GM12865 (cell line): ENCODE results near the gene SPINK2.

Experiments used
- DNase-seq: peaks from one replicate; pipeline ENCODE4 v3.0.0; 2010; ENCODE audit warnings: low read depth
- H3K4me3 ChIP-seq: 2 replicates; pipeline ENCODE4 v1.5.1; 2011; ENCODE audit warnings: mild to moderate bottlenecking, low read depth, low read length, control low read depth
- TF ChIP-seq, protein P1 (sequence below): IDR thresholded peaks from 2 replicates; pipeline ENCODE4 v1.5.1; 2011; ENCODE audit warnings: low read length, control low read depth, low read depth, inconsistent platforms; ENCODE audit not compliant: insufficient read depth; ENCODE audit errors: missing control alignments

The SPINK2 gene

DNA sequence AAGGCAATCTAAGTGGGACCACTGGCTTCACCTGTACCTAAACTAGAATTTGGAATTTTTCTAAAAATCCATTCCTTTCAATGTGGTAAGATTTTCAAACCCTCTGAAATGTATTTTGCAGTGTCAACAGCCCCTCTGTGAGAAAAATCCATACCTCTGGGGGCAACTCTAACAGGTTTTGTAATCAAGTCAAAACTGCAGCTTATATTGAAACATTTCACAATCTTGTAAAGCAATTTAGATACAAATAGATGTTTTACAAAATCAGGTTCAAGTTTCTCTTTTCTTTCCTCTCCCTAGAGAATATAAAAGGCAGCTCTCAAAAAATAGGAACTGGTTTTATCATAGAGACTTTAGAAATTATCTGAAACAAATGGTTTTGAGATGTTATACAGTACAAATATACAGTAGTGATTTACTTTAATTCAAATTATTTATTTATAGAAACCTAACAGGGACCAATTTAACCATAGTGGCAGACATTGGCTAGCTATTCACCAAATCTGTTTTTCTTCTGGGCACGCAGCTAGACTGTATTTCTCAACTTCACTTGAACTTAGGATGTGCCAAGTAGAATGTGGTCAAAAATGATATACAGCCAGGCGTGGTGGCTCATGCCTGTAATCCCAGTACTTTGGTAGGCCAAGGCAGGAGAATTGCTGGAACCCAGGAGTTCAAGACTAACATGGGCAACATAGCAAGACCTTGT is 36.3 kb upstream of the SPINK2 start:
- TF ChIP-seq, protein P1, sequence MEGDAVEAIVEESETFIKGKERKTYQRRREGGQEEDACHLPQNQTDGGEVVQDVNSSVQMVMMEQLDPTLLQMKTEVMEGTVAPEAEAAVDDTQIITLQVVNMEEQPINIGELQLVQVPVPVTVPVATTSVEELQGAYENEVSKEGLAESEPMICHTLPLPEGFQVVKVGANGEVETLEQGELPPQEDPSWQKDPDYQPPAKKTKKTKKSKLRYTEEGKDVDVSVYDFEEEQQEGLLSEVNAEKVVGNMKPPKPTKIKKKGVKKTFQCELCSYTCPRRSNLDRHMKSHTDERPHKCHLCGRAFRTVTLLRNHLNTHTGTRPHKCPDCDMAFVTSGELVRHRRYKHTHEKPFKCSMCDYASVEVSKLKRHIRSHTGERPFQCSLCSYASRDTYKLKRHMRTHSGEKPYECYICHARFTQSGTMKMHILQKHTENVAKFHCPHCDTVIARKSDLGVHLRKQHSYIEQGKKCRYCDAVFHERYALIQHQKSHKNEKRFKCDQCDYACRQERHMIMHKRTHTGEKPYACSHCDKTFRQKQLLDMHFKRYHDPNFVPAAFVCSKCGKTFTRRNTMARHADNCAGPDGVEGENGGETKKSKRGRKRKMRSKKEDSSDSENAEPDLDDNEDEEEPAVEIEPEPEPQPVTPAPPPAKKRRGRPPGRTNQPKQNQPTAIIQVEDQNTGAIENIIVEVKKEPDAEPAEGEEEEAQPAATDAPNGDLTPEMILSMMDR: no peak
- no peak overlapping the region for H3K4me3 ChIP-seq
- DNase-seq: no peak

DNA sequence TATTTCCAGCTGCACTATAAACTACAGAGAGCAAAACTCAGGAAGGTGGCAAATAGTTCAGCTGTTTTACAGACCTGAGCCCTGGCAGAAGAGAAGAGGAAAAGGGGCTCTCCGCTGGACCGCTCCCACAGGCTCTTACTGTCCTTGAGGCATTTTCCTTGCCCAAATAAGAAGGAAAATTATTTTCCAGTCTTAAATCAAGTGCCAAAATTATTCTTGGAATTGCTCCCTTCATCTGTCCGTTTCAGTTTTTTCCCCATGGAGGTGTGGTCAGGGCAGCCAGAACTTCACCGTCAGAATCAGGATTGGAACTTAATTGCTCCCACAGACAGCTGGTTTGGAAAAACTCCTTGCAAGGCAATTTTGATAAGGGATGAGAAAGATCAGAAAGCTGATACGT is 35.2 kb upstream of the SPINK2 start:
- no peak for DNase-seq
- TF ChIP-seq, protein P1: no peak
- no peak overlapping the region for H3K4me3 ChIP-seq

DNA sequence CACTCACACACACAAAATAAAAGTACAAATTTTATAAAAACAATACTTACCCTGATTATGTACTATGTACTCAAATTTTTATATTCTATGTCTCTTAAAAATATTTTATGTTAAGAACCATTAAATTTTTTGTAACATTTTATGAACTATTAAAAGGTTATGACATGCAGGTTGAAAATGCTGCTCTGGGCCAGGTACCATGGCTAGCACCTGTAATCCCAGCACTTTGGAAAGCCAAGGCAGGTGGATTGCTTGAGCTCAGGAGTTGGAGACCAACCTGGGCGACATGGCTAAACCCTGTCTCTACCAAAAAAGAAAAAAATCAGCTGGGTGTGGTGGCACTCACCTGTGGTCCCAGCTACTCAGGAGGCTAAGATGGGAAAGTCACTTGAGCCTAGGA is 29.4 kb upstream of the SPINK2 start:
- no peak for DNase-seq
- TF ChIP-seq, protein P1: no peak
- H3K4me3 ChIP-seq: no peak overlapping the region

DNA sequence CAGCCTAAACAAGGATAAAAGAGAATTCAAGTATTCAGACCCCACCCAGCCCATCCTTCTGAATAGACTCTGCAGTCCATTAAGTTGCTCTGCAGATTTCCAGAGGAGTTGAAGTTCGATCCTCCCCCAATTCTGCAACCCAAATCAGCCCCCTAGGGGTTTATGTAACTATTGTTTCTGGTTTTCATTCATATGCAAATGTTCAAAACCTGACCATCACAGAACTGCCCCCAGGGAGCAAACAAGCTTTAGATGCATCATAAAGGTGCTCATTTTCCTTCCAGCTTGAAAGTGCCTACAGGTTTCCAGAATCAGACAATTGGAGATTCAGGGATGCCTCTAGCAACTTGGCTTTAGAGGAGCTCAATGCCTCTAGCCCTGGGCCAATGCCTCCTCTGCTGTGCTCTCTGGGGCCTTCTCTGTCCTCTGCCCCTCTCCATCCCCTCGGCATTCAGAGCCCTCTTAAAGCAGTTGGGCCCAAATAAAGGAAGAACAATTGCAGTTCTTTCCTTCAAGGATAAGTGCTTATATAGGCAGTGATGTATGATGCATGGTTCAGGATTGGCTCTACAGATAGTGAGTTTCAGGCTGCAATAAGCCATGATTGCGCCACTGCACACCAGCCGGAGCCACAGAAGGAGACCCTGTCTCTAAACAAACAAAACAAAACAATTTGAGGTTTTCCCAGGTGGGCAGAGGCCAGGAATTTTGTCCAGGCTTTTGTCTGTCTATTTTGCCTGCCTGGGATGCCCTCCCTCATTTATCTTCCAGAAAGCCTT is 23.5 kb upstream of the SPINK2 start:
- H3K4me3 ChIP-seq: no peak overlapping the region
- DNase-seq: peak; percentile 28
- TF ChIP-seq, protein P1: no peak

DNA sequence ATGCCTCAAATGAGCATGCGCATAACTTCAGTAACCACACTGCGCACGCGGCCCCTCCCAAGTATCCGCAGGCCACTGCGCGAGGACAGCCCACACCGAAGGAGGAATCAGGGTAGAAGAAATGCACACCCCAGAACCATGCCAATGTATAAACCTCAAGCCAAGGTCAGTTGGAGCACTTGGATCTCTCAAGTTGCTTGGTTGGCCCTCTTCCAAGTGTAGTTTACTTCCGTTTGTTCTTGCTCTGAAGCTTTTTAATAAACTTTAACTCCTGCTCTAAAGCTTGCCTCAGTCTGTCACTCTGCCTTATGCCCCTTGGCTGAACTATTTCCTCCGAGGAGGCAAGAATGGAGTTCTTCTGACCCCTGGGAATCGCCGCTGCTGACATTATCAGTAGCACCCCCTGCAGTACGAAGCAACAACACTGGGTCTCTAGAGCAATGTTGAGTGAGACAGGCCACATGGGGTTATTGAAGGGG is 22.0 kb upstream of the SPINK2 start:
- TF ChIP-seq, protein P1: no peak
- H3K4me3 ChIP-seq: no peak overlapping the region
- DNase-seq: no peak

DNA sequence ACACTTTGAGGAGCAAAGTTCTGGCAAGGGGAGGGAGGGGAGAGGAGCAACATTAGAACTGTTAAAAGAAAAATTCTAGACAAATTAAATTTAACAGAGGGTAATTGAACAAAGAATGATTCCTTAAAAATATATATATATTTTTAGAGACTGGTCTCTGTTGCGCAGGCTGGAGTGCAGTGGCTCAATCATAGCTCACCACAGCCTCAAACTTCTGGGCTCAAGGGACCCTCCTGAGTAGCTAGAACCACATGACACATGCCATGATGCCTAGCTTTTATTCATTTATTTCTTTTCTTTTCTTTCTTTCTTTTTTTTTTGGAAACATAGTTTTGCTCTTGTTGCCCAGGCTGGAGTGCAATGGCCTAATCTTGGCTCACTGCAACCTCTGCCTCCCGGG is 19.1 kb upstream of the SPINK2 start:
- H3K4me3 ChIP-seq: no peak overlapping the region
- TF ChIP-seq, protein P1: no peak
- DNase-seq: no peak
